GM12892 (cell line): Measurements from ENCODE around the gene FBXW4.

Source experiments
- DNase-seq: peaks from one replicate; pipeline ENCODE4 v3.0.0; 2011; ENCODE audit not compliant: insufficient read length
- FAIRE-seq: peaks from 2 replicates; lab custom pipeline; 2011; peaks lifted over from hg19 to GRCh38; lab: Jason Lieb, UNC
- POLR2A ChIP-seq: IDR thresholded peaks from 2 replicates; pipeline ENCODE4 v1.6.1; 2011; ENCODE audit warnings: low read depth, low read length, control low read depth
- POLR2AphosphoS5 ChIP-seq: IDR thresholded peaks from 2 replicates; pipeline ENCODE4 v1.6.1; 2011; ENCODE audit warnings: low read depth, low read length, control low read depth
- TAF1 ChIP-seq: IDR thresholded peaks from 2 replicates; pipeline ENCODE4 v1.6.1; 2011; ENCODE audit warnings: low read depth, mild to moderate bottlenecking, control low read depth, low read length, borderline replicate concordance

The FBXW4 gene

DNA sequence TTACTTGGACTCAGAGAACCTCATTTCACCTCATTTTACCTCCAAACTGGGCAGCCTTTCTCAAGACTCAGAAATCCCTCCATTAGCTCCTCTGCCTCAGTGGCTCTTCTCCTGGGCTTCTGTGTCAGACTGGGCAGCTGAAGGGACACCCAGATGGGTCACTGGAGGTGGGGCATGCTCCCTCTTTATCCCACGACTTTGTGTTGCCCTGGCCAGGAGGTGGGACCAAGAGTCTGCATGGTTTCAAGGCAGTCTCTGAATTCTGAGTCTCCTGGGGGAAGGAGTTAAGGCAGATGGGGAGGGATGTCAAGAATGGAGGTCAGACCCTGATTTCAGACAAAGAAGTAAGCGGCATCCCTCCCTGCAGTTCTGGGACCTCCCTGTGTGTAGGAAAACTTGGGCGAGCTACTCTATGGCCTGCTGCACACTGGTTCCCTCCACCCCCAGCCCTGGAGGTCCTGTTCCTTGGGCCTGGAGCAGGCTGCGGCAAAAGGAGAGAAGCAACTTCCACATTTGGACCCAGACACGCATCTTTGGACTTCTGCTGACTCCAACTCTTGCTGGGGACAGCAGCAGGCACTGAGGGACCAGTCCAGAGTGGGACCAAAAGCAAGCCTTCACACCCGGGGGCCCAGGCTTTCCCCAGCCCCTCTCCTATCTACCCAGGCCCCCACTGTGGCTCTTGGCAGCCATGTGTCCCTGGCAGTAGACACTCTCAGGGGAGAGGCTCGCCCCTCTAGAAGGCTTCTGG, 117.7 kb downstream of the FBXW4 start:
- DNase-seq (no peak), FAIRE-seq (no peak)
- TF ChIP-seq POLR2A: no peak
- no peak for TF ChIP-seq TAF1
- TF ChIP-seq POLR2AphosphoS5: no peak

DNA sequence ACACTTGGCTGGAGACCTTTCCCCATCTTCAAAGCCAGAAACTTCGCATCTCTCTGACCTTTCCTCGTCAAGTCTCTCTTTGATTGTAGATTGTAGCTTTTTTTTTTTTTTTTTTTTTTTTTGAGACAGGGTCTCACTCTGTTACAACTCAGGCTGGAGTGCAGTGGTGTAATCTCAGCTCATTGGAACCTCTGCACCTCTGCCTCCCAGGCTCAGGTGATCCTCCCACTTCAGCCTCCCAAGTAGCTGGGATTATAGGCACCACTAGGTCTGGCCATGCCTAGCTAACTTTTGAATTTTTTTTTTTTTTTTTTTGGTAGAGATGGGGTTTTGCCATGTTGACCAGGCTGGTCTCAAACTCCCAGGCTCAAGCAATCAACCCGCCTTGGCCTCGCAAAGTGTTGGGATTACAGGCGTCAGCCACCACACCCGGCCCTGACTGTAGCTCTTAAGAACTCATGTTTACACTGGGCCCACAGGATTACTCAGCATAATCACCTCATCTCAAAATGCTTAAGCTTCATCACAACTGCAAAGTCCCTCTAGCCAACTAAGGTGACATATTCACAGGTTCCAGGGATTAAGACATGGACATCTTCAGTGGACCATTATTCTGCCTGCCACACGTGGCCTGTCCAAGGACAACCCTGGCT, 118.6 kb downstream of the FBXW4 start:
- DNase-seq (no peak), FAIRE-seq (no peak)
- no peak for TF ChIP-seq POLR2A
- TF ChIP-seq TAF1: no peak
- TF ChIP-seq POLR2AphosphoS5: no peak

DNA sequence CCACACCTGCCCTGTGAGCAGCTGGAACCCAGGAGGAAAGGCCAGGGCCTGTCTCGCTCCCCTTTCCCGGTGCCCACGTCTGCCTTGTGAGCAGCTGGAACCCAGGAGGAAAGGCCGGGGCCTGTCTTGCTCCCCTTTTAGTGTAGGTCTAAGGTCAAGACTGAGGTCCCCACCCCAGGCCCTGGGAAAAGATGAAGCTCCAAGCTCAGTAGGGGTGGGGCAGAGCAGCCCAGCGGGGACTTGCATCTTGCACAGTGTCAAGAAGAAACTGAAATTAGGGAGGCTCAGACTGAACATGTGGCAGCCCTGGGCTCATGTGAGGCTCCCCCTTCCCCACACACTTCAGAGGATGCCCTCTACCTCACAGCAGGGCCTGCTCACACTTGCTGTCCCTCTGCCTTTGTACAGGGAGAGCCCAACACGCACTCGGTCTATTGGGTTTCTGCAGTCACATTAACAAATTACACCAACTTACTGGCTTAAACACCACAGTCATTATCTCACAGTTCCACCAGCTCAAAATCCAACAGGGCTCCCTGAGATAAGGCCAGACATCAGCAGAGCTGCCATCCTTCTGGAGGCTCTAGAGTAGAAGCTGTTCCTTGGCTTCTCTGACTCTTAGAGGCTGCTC, 119.3 kb downstream of the FBXW4 start:
- TF ChIP-seq POLR2AphosphoS5 (no peak), POLR2A (no peak), TAF1 (no peak)
- DNase-seq: no peak
- no peak for FAIRE-seq

DNA sequence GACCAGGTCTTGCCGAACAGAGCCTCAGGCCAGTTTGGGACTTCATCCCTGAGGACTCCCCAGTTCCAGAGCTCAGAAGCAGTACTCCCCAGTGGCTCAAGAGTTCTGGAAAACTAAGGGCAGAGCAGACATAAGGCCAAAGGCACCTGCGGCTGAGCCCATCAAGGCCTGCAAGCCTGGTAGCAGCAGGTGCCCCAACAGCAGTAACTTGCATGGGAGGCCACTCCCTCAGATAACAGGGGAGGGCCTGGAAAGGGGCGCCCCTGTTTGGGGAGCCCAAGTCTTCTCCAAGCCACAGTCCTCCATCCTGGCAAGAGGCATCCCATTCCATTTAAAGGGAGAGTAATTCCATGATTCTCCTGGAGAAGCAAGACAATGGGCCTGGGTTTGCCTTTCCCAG, 119.9 kb downstream of the FBXW4 start:
- DNase-seq (no peak), FAIRE-seq (no peak)
- no peak for TF ChIP-seq POLR2A
- TF ChIP-seq TAF1: no peak
- no peak for TF ChIP-seq POLR2AphosphoS5

DNA sequence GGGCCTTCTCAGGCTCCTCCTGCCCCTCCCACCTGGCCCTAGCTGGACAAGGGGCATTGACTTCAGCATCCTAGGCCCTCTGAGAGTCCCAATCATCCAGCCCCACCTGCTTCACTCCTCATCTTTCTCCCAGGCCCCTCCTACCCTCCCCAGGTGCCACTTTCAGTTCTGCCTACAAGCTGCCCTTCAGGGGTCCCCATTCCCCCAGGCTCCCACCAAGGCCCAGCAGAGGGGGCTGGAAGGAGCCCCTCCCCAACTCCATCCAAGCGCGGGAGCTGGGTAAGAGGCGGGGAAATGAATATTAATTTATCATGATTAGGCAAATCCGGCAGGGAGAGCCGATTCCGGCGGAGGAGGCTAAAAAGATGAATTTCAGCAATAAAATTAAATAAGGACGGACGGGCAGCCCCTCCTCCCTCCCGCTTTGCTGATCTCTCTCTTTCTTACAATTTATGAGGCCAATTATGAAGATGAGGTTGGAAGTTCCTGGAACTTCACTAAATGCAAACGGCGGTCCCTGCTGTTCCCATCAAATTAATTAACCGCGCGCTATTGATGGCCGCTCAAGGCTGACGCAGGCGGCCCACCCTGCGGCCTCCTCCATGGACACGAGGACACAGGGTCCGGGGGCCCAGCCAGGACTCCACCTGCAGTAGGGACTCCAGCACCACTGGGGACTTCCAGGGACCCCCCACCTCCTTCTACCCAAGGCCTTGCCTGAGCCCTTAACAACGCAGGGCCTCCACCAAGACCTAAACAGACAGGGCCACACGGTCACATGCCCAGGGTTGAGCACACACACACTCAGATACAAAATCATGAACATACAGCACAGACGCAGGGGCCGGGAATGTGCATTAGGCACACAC, 120.9 kb downstream of the FBXW4 start:
- DNase-seq: no peak
- no peak for FAIRE-seq
- TF ChIP-seq POLR2A (no peak), TAF1 (no peak), POLR2AphosphoS5 (no peak)

DNA sequence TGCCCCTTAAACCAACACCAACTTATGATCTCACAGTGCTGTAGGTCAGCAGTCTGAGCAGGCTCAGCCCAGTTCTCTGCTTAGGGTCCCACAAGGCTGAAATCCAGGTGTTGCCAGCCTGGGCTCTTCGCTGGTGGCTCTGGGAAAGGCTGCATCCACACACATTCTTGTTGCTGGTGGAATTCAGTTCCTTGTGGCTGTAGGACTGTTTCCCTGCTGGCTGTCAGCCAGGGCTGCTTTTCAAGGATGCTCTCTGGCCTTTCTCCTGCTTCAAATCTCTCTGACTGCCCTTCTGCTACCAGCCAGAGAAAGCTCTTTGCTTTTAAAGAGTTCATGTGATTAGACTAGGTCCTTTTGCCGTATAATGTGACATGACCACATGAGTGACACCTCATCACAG, 122.2 kb downstream of the FBXW4 start:
- FAIRE-seq (no peak), DNase-seq (no peak)
- TF ChIP-seq POLR2AphosphoS5 (no peak), POLR2A (no peak), TAF1 (no peak)

DNA sequence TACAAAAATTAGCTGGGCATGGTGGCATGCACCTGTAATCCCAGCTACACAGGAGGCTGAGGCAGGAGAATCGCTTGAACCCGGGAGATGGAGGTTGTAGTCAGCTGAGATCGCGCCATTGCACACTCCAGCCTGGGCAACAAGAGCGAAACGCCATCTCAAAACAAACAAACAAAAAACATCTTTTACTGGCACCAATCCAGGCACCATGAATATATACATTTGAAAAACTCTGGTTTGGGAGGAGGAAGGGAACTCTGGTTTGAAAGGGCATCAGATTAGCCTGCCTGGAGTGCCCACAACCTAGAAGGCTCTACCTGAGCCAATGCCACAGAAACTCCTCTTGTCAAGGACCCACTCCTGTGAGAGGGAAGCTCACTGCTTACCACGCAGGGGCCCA, 122.8 kb downstream of the FBXW4 start:
- DNase-seq (no peak), FAIRE-seq (no peak)
- TF ChIP-seq POLR2AphosphoS5: no peak
- TF ChIP-seq POLR2A: no peak
- TF ChIP-seq TAF1: no peak

DNA sequence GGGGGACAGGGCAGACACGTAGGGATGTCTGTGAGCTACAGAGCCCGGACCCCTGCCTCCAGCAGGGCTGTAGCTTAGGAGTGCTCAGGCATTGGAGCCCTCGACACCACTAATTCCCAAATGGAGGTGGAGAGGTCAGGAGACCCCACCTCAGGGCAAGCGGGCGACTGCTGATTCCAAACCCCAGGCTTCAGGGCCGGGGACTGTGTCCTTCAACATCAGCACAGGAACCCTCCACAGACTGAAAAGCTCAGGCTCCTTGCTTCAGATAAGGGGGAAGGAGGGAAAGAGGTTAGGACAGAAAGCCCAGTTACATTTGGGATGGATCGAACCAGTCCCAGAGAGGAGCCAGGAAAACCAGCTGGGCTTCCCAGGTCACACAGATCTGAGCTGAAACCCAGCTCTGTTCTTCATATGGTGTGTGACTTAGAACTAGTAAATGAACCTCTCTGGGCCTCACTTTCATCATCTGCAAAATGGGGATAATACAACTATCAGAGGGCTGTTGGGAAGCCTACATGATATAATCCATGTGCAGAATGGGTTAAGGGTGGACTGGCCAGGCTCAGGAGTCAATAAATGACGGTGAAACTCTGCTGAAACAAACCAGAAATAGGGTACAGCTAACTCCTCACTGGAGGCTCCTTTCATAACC, 123.6 kb downstream of the FBXW4 start:
- FAIRE-seq (no peak), DNase-seq (no peak)
- no peak for TF ChIP-seq TAF1
- no peak for TF ChIP-seq POLR2A

DNA sequence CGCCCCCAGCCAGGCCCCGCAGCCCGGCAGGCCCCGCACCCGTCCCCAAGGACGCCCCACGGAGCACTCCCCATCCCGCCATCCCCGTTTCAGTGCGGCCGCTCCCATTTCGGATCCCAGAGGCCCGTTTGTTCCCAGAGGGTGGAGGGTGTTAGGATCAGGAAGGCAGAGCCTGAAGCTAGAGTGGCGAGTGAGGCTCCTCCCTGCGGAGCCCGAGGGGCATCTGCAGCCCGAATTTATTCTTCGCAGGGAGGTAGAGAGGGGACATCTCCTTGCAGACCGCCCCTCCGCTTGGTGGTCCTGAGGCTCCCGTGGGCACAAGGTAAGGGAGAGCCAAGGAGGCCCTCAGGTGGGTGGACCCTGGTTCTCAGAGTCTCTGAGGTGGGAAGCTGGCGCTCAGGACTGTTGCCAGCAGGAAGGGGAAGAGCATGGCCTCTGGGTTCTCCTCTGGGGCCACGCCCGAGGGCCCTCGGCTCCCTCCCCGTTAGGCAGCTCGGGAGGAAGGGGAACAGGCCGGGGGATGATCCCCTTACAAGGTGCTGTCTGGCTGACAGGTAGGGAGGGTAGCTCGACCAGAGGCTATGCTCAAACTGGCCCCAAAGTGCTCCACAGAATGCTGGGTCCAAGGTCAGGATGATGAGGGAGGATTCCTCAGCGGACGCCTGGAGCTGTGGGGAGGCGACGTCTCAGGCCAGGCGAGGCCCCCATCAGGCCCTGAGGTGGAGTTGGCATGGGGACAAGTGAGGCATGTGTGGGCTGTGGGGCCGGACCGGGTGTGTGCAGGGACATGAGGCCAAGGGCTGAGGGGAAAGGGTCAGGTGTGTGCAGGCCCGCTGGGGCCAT, 124.3 kb downstream of the FBXW4 start:
- DNase-seq (no peak), FAIRE-seq (no peak)
- no peak for TF ChIP-seq POLR2A
- no peak for TF ChIP-seq TAF1
- no peak for TF ChIP-seq POLR2AphosphoS5
